H1 (cell line): ENCODE measurements around the gene PLN. TPM values are rescaled to one million over a fixed set of nuclear protein-coding genes. Genes with fewer than 3 reads are reported as not detected.

Experiments used
- MAFK ChIP-seq: IDR thresholded peaks from 2 replicates; pipeline ENCODE4 v1.6.1; 2012; ENCODE audit warnings: low read depth, mild to moderate bottlenecking, improper control_type of control experiment, low read length
- polyA plus RNA-seq, 7 experiments: library from polyadenylated mRNA; depleted of rRNA in 3 of 7; stranded (reverse) in 5 of 7; unstranded in 2 of 7; fragments of >200 nt in 5 of 7; fragments of 200-250 nt in 2 of 7; gene quantifications; 1 replicate in 5 of 7; 2 replicates in 1 of 7; 4 replicates in 1 of 7; pipeline versions ENCODE4 v1.2.1 to v1.2.3, GENCODE V29; 2011 to 2013; ENCODE audit warnings: missing spikeins in 2 of 7, mixed read lengths in 2 of 7
- total RNA-seq: library from RNA; stranded (reverse); fragmentation: NEBNext Ultra II Directional; extraction: Animal tissue kit (Norgen Biotek cat#: 25700); gene quantifications from 2 replicates; pipeline ENCODE4 v1.2.1, GENCODE V29; 2021
- TF ChIP-seq, protein P1 (sequence below): fragments of 300-600 bp; sonication (generic); IDR thresholded peaks from 2 replicates; pipeline ENCODE4 v1.7.1; 2012; ENCODE audit warnings: low read length, moderate library complexity, mild to moderate bottlenecking, inconsistent platforms; ENCODE audit not compliant: insufficient replicate concordance

The PLN gene
- total and polyA plus RNA-seq, 2 of the 8 experiments (the other 6 are each of a cell fraction or from before 2014, with no cell fraction given), result not detected

DNA sequence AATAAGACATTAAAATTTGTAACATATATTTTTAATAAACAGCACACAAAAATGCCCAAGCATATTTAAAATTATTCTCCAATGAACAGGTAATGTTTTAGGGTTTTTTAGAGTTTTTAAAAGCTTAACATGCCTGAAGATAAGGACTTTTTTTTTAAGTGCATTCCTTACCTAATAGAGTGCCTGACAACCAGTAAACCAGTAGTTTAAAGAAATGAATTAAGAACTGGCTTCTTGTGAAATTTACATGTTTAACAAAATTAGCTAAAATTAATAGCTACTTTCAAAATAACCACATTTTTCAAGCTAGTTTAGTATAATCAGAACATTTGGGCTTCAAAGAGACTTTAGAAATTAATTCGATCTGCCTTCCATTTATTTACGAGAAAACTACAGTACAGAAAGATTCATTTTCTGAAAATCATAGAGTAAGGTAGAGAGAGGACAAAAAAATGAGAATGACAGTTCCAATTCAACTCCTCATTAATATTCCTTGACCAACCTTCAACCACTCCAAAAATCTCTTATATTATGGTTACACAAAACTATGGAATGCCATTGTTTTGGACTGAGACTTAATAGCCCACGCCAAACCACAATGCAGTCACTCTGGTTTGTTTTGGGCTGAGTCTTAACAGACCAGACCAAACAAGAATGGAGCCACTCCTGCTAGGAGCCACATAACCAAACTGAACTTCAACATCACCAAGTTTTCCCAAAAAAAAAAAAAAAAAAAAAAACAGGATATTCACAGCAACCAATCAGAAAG lies 5.7 kb upstream of the PLN start (continued):
- TF ChIP-seq, protein P1, sequence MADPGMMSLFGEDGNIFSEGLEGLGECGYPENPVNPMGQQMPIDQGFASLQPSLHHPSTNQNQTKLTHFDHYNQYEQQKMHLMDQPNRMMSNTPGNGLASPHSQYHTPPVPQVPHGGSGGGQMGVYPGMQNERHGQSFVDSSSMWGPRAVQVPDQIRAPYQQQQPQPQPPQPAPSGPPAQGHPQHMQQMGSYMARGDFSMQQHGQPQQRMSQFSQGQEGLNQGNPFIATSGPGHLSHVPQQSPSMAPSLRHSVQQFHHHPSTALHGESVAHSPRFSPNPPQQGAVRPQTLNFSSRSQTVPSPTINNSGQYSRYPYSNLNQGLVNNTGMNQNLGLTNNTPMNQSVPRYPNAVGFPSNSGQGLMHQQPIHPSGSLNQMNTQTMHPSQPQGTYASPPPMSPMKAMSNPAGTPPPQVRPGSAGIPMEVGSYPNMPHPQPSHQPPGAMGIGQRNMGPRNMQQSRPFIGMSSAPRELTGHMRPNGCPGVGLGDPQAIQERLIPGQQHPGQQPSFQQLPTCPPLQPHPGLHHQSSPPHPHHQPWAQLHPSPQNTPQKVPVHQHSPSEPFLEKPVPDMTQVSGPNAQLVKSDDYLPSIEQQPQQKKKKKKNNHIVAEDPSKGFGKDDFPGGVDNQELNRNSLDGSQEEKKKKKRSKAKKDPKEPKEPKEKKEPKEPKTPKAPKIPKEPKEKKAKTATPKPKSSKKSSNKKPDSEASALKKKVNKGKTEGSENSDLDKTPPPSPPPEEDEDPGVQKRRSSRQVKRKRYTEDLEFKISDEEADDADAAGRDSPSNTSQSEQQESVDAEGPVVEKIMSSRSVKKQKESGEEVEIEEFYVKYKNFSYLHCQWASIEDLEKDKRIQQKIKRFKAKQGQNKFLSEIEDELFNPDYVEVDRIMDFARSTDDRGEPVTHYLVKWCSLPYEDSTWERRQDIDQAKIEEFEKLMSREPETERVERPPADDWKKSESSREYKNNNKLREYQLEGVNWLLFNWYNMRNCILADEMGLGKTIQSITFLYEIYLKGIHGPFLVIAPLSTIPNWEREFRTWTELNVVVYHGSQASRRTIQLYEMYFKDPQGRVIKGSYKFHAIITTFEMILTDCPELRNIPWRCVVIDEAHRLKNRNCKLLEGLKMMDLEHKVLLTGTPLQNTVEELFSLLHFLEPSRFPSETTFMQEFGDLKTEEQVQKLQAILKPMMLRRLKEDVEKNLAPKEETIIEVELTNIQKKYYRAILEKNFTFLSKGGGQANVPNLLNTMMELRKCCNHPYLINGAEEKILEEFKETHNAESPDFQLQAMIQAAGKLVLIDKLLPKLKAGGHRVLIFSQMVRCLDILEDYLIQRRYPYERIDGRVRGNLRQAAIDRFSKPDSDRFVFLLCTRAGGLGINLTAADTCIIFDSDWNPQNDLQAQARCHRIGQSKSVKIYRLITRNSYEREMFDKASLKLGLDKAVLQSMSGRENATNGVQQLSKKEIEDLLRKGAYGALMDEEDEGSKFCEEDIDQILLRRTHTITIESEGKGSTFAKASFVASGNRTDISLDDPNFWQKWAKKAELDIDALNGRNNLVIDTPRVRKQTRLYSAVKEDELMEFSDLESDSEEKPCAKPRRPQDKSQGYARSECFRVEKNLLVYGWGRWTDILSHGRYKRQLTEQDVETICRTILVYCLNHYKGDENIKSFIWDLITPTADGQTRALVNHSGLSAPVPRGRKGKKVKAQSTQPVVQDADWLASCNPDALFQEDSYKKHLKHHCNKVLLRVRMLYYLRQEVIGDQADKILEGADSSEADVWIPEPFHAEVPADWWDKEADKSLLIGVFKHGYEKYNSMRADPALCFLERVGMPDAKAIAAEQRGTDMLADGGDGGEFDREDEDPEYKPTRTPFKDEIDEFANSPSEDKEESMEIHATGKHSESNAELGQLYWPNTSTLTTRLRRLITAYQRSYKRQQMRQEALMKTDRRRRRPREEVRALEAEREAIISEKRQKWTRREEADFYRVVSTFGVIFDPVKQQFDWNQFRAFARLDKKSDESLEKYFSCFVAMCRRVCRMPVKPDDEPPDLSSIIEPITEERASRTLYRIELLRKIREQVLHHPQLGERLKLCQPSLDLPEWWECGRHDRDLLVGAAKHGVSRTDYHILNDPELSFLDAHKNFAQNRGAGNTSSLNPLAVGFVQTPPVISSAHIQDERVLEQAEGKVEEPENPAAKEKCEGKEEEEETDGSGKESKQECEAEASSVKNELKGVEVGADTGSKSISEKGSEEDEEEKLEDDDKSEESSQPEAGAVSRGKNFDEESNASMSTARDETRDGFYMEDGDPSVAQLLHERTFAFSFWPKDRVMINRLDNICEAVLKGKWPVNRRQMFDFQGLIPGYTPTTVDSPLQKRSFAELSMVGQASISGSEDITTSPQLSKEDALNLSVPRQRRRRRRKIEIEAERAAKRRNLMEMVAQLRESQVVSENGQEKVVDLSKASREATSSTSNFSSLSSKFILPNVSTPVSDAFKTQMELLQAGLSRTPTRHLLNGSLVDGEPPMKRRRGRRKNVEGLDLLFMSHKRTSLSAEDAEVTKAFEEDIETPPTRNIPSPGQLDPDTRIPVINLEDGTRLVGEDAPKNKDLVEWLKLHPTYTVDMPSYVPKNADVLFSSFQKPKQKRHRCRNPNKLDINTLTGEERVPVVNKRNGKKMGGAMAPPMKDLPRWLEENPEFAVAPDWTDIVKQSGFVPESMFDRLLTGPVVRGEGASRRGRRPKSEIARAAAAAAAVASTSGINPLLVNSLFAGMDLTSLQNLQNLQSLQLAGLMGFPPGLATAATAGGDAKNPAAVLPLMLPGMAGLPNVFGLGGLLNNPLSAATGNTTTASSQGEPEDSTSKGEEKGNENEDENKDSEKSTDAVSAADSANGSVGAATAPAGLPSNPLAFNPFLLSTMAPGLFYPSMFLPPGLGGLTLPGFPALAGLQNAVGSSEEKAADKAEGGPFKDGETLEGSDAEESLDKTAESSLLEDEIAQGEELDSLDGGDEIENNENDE, result no peak
- TF ChIP-seq MAFK, result no peak
